GM18907 (cell line): ENCODE data around the gene EDRF1.

ENCODE experiments used
- ATAC-seq: cut with Tn5 transposase; IDR thresholded peaks from one replicate; pipeline ENCODE4 v1.9.1; 2021; ENCODE audit warnings: mild to moderate bottlenecking, moderate library complexity; ENCODE audit not compliant: unreplicated experiment

Gene EDRF1

GRCh38 chr10:125762692-125763648 is 43.5 kb downstream of the EDRF1 start:
- no peak for ATAC-seq

GRCh38 chr10:125765835-125766234 is 46.3 kb downstream of the EDRF1 start:
- ATAC-seq = no peak

- ATAC-seq = no peak
Observed at GRCh38 chr10:125766511-125766910, 47.0 kb downstream of the EDRF1 start.

GRCh38 chr10:125768219-125768855 is 48.8 kb downstream of the EDRF1 start:
- ATAC-seq = no peak

- ATAC-seq = no peak
Observed at GRCh38 chr10:125769175-125769574, 49.7 kb downstream of the EDRF1 start.

- no peak for ATAC-seq
Observed at GRCh38 chr10:125770844-125771243, 51.3 kb downstream of the EDRF1 start.

- ATAC-seq = no peak
Observed at GRCh38 chr10:125772112-125772863, 52.8 kb downstream of the EDRF1 start.

GRCh38 chr10:125772864-125773180 is 53.3 kb downstream of the EDRF1 start:
- ATAC-seq = no peak

GRCh38 chr10:125773687-125774543 is 54.4 kb downstream of the EDRF1 start:
- no peak for ATAC-seq

- no peak for ATAC-seq
Observed at GRCh38 chr10:125774581-125775191, 55.2 kb downstream of the EDRF1 start.

- ATAC-seq = no peak
Observed at GRCh38 chr10:125775491-125776106, 56.1 kb downstream of the EDRF1 start, which contains the start of gene MMP21. MMP21 (minus strand) TSS chr10:125775821; CDS start chr10:125775821, 0 bp downstream.

- ATAC-seq = no peak
Observed at GRCh38 chr10:125777806-125778205, 58.3 kb downstream of the EDRF1 start.

- ATAC-seq = no peak
Observed at GRCh38 chr10:125778556-125778955, 59.0 kb downstream of the EDRF1 start.

GRCh38 chr10:125779403-125780327 is 60.2 kb downstream of the EDRF1 start:
- ATAC-seq = no peak

GRCh38 chr10:125781374-125781773 is 61.9 kb downstream of the EDRF1 start:
- ATAC-seq = no peak

GRCh38 chr10:125782054-125782453 is 62.5 kb downstream of the EDRF1 start:
- ATAC-seq = no peak

- ATAC-seq = no peak
Observed at GRCh38 chr10:125782616-125783015, 63.1 kb downstream of the EDRF1 start.

GRCh38 chr10:125783408-125783807 is 63.9 kb downstream of the EDRF1 start:
- no peak for ATAC-seq

GRCh38 chr10:125783957-125784356 is 64.4 kb downstream of the EDRF1 start:
- peak; percentile 84 for ATAC-seq
